Kidney (tissue), 22 donors: ENCODE results near the gene PTGIS. TPM values are rescaled to one million over a fixed set of nuclear protein-coding genes. Genes with fewer than 3 reads are reported as not detected.
A peak's percentile ranks its signal among the peaks of the same experiment; 100 is the strongest.
"Not testable (repeated sequence)": the region's sequence is repeated elsewhere in the genome, so short reads cannot be mapped to it uniquely, and the experiment has no call there.

Experiments
- DNase-seq, 5 donors: peaks; one replicate each; pipeline ENCODE4 v3.0.0-alpha.2; 2013 to 2020
- FAIRE-seq: peaks from 2 replicates; lab custom pipeline; 2012; peaks lifted over from hg19 to GRCh38; lab: Jason Lieb, UNC
- H3K27ac ChIP-seq, 2 donors: one replicate each; pipeline ENCODE4 v1.7.0; 2013; ENCODE audit warnings: low read depth in 2 of 2, low read length in 2 of 2, inconsistent platforms in 1 of 2
- H3K27me3 ChIP-seq: one replicate; pipeline ENCODE4 v1.7.1; 2013; ENCODE audit warnings: low read length, inconsistent platforms; ENCODE audit not compliant: control insufficient read depth, insufficient read depth
- H3K36me3 ChIP-seq, 3 donors: one replicate each; pipeline versions ENCODE4 v1.7.0 to v1.7.1; 2013; ENCODE audit warnings: low read length in 3 of 3, control low read depth in 1 of 3, inconsistent platforms in 1 of 3; ENCODE audit not compliant: insufficient read depth in 3 of 3, control insufficient read depth in 2 of 3
- H3K4me1 ChIP-seq, 3 donors: one replicate each; pipeline versions ENCODE4 v1.7.0 to v1.7.1; 2013; ENCODE audit warnings: low read length in 3 of 3, inconsistent platforms in 1 of 3, low read depth in 1 of 3; ENCODE audit not compliant: control insufficient read depth in 2 of 3, insufficient read depth in 2 of 3
- H3K4me3 ChIP-seq, 3 donors: one replicate each; pipeline versions ENCODE4 v1.7.0 to v1.8.1; 2013; ENCODE audit warnings: low read length in 3 of 3, control low read depth in 1 of 3, inconsistent platforms in 1 of 3
- H3K9ac ChIP-seq, 3 donors: one replicate each; pipeline versions ENCODE4 v1.7.0 to v1.7.1; 2013; ENCODE audit warnings: low read length in 3 of 3, control low read depth in 1 of 3, inconsistent platforms in 1 of 3
- H3K9me3 ChIP-seq, 3 donors: one replicate each; pipeline versions ENCODE4 v1.7.0 to v1.7.1; 2013; ENCODE audit warnings: low read length in 3 of 3, control low read depth in 1 of 3, inconsistent platforms in 1 of 3; ENCODE audit not compliant: control insufficient read depth in 2 of 3, insufficient read depth in 1 of 3
- intact Hi-C: fragments of 100-400 bp; cut with DNase I; formaldehyde crosslinking; loops from one replicate; pipeline ENCODE4 v1.11.1; 2022
- long read RNA-seq, 10 donors: library from polyadenylated mRNA in 1 of 10; unstranded in 1 of 10; transcript quantifications; one replicate each; pipeline ENCODE4 v2.0.0 and lab custom pipeline, GENCODE V29; 2021 to 2026
- polyA plus RNA-seq: library from polyadenylated mRNA; stranded (reverse); fragments of 350-450 nt; fragmentation: Illumina TruSeq; extraction: RNeasy Lipid Tissue Mini Kit (QIAGEN cat#74804); gene quantifications from one replicate; pipeline ENCODE4 v1.2.3, GENCODE V29; 2014; ENCODE audit warnings: low read depth, low replicate concordance; ENCODE audit not compliant: insufficient read depth
- total RNA-seq: library from RNA; stranded (reverse); fragmentation: NEBNext Ultra II Directional; extraction: Animal tissue kit (Norgen Biotek cat#: 25700); gene quantifications from one replicate; pipeline ENCODE4 v1.2.1, GENCODE V29; 2021
- TF ChIP-seq, protein P1 (sequence below): IDR thresholded peaks from 3 replicates; pipeline ENCODE4 v1.5.1; 2012; ENCODE audit warnings: mild to moderate bottlenecking, moderate library complexity, borderline replicate concordance; ENCODE audit not compliant: insufficient read depth; ENCODE audit errors: extremely low read depth
- donor health status: control.
- donor health status: control.
- donor health status: control.
- donor health status: control.
- donor health status: control.
- donor health status: DM: yes; HTN: yes; CAD: no.
- donor health status: Normal renal cell carcinoma (clear cell type).

PTGIS gene
- total RNA-seq (24.1 TPM), polyA plus RNA-seq (3.1 TPM)
- long read RNA-seq, donor 1, full-length matches to known transcripts = 6 of 6 reads
- long read RNA-seq, donor 1, partial matches to known transcripts = 0 of 6 reads
- long read RNA-seq, donor 1, other reads (novel, unspliced or antisense) = 0 of 6 reads
- long read RNA-seq, donor 2 = 0 reads
- long read RNA-seq, donor 3, partial matches to known transcripts = 7 of 7 reads
- long read RNA-seq, donor 3, other reads (novel, unspliced or antisense) = 0 of 7 reads
- long read RNA-seq, donor 4, full-length matches to known transcripts = 5 of 5 reads
- long read RNA-seq, donor 4, partial matches to known transcripts = 0 of 5 reads
- long read RNA-seq, donor 4, other reads (novel, unspliced or antisense) = 0 of 5 reads
- long read RNA-seq, donor 5 = 0 reads
- long read RNA-seq, donor 6, full-length matches to known transcripts = 1 of 1 reads
- long read RNA-seq, donor 6, partial matches to known transcripts = 0 of 1 reads
- long read RNA-seq, donor 6, other reads (novel, unspliced or antisense) = 0 of 1 reads
- long read RNA-seq, donor 7, partial matches to known transcripts = 0 of 7 reads
- long read RNA-seq, donor 7, other reads (novel, unspliced or antisense) = 7 of 7 reads
- long read RNA-seq, donor 8, full-length matches to known transcripts = 2 of 2 reads
- long read RNA-seq, donor 8, partial matches to known transcripts = 0 of 2 reads
- long read RNA-seq, donor 8, other reads (novel, unspliced or antisense) = 0 of 2 reads
- long read RNA-seq, donor 9 = 0 reads
- long read RNA-seq, donor 10, full-length matches to known transcripts = 1 of 7 reads
- long read RNA-seq, donor 10, partial matches to known transcripts = 6 of 7 reads
- long read RNA-seq, donor 10, other reads (novel, unspliced or antisense) = 0 of 7 reads

DNA sequence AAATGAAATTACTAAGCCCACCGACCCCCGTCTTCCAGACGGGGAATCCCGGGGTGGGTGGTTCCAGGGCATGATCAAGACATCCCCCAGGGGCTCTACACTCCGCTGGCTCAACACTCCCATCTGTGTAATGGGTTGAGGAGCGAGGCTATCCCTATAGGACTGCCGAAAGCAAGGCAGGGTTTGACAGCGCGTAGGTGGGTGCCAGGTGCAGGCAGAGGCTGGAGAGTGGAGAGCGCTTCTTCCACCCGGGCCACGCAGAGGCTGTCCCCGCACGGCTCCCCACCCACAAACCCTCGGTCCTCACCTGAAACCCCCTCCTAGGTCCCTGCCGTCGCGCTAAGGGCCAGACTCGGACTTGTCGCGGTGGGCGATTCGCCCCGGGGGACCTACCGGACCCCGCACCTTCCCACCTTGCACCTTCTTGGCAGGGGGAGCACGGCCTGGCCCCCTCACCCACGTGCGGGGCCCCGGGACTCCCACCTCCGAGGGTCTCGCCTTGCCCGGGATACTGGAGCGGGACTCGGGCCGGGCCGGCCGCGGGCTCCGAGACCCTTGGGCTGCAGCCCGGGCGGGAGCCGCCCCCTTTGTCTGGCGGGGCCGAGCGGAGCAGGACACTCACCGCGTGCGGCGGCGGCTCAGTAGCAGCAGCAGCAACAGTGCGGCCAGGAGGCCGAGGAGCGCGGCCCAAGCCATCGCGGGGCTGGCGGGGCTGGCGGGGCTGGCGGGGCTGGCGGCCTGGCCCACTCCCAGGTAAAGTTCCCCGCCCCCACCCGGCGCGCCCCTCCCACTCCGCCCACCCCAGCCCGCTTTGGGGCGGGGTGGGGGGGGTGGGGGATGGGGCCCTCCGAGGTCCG lies at the start of gene PTGIS:
Gene PTGIS (minus strand): TSS at position 717 of the 857 bp plus-strand sequence. CDS start 21 bp downstream, at position 696.
- H3K9me3 ChIP-seq = no peaks in the 10 kb centered on the region
- H3K27ac ChIP-seq = peak within 1 kb of the TSS; percentile 37 to 43
- intact Hi-C loops = no loop called here
- FAIRE-seq = no peak
- no peaks in the 10 kb centered on the region for H3K27me3 ChIP-seq
- H3K36me3 ChIP-seq = no peaks in the 10 kb centered on the region
- H3K4me1 ChIP-seq = peaks cover 0 to 3% (median 0%) of the 10 kb centered on the region in 3 donors
- H3K9ac ChIP-seq = peak within 1 kb of the TSS in 2 of 3 donors; percentile 7 to 40
- H3K4me3 ChIP-seq = peak within 1 kb of the TSS in 2 of 3 donors; percentile 53 to 69
- peak in 4 of 5 donors; percentile 55 to 82 (median 68) for DNase-seq
- TF ChIP-seq, protein P1, sequence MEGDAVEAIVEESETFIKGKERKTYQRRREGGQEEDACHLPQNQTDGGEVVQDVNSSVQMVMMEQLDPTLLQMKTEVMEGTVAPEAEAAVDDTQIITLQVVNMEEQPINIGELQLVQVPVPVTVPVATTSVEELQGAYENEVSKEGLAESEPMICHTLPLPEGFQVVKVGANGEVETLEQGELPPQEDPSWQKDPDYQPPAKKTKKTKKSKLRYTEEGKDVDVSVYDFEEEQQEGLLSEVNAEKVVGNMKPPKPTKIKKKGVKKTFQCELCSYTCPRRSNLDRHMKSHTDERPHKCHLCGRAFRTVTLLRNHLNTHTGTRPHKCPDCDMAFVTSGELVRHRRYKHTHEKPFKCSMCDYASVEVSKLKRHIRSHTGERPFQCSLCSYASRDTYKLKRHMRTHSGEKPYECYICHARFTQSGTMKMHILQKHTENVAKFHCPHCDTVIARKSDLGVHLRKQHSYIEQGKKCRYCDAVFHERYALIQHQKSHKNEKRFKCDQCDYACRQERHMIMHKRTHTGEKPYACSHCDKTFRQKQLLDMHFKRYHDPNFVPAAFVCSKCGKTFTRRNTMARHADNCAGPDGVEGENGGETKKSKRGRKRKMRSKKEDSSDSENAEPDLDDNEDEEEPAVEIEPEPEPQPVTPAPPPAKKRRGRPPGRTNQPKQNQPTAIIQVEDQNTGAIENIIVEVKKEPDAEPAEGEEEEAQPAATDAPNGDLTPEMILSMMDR = no peak

DNA sequence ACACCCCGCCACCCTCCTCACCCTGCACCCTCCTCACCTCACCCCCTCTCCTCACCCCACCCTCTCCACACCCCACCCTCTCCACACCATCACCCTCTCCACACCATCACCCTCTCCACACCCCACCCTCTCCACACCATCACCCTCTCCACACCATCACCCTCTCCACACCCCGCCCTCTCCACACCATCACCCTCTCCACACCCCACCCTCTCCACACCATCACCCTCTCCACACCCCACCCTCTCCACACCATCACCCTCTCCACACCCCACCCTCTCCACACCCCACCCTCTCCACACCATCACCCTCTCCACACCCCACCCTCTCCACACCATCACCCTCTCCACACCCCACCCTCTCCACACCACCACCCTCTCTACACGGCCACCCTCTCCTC lies 49.5 kb upstream of the PTGIS start:
- FAIRE-seq, H3K4me3 ChIP-seq, H3K9ac ChIP-seq, H3K36me3 ChIP-seq, H3K9me3 ChIP-seq, DNase-seq, intact Hi-C loops, H3K27me3 ChIP-seq, H3K27ac ChIP-seq: not testable (repeated sequence)
- H3K4me1 ChIP-seq = peaks cover 0 to 13% (median 8%) of the 10 kb centered on the region in 3 donors

DNA sequence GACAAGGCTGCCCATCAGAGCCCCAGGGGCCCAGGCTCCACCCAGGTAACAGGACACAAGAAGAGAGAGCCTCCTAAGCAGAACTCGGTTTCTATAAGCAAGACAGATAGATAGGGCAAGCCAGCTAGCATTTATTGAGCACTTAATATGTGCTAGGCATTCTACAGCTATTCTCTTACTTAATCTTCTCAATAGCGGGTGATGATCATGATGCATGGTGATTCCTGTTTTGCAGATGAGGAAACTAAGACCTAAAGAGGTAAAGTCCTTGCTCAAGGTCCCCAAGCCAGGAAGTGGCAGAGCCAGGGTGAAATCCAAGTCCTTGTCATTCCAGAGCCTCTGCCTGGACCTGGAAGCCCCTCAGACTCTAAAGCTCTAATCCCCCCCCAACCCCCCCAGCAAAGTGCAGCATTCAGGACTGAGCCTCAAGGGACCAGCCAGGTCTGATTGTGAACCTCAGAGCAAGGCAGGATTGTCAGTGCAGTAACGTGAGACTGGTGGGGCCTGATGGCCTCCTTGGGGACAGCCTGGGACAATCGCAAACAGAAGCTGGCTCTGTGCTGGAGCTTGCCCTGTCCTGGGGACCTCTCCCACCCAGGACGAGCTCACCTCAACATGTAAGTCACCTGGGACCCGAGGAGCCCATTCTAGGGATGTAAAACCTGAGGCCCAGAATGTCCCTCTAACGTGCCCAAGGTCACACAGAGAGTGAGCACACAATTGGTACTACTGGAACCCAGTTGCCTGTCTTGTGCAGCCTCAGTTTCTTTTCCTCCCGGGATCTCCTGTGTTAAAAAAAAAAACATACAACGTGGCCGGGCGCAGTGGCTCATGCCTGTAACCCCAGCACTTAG lies 48.4 kb upstream of the PTGIS start:
- DNase-seq (no peak), FAIRE-seq (no peak)
- H3K27me3 ChIP-seq = no peaks in the 10 kb centered on the region
- no peak overlapping the region for H3K27ac ChIP-seq
- TF ChIP-seq, protein P1 = no peak
- H3K4me3 ChIP-seq = no peak overlapping the region
- H3K9ac ChIP-seq = no peak overlapping the region
- intact Hi-C loops = no loop called here
- peaks cover 0 to 13% (median 8%) of the 10 kb centered on the region in 3 donors for H3K4me1 ChIP-seq
- no peaks in the 10 kb centered on the region for H3K36me3 ChIP-seq
- H3K9me3 ChIP-seq = no peaks in the 10 kb centered on the region
